Ishikawa (cell line): ENCODE results near the gene SLC22A15.

Experiments used
- RAD21 ChIP-seq: IDR thresholded peaks from 2 replicates; pipeline ENCODE4 v1.6.1; 2012; ENCODE audit warnings: low read depth
- REST ChIP-seq: IDR thresholded peaks from 2 replicates; pipeline ENCODE4 v1.6.1; 2012; ENCODE audit warnings: low read depth, mild to moderate bottlenecking
- TEAD4 ChIP-seq: IDR thresholded peaks from 2 replicates; pipeline ENCODE4 v1.6.1; 2012

- no peak for TF ChIP-seq RAD21
- no peak for TF ChIP-seq REST
- TF ChIP-seq TEAD4 = no peak
Observed at GRCh38 chr1:115927971-115928370, 48.3 kb upstream of the SLC22A15 start.
